Urothelium cell line (cell line): ENCODE data around the gene WNT7B.

Experiments used
- DNase-seq: peaks from one replicate; pipeline ENCODE4 v3.0.0; 2011; ENCODE audit warnings: low spot score, mixed read lengths
- FAIRE-seq: peaks from 2 replicates; lab custom pipeline; 2011; peaks lifted over from hg19 to GRCh38; lab: Jason Lieb, UNC

Gene WNT7B

DNA sequence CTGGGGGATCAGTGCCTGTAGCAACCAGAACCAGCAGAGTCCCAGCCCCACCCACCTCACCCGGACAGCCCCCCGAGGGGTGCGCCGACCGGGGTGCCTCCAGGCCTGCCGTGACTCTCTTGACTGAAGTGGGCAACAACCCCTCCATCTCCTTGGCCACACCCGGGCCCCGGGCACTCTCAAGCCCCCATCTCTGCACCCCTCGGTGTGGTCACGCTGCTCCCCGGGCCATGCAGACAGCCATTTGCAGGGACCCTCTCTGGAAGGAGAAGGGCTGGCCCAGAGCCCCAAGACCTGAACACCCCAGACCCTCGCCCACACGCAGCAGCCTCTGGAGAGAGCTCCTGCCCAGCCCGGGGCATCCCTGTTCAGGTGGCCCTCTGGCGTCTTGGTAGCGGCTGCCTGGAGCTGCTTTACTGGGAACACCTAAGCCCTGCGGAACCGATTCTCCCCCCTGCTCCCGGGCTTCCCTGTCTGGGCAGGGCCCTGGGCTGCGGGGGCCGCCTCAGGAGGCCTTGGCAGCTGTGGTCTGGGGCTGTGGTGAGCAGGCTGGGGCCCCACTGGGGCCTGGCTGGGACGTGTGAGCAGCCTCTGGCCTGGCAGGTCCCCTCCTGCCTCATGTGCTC lies 84.9 kb downstream of the WNT7B start:
- no peak for FAIRE-seq
- DNase-seq: no peak

DNA sequence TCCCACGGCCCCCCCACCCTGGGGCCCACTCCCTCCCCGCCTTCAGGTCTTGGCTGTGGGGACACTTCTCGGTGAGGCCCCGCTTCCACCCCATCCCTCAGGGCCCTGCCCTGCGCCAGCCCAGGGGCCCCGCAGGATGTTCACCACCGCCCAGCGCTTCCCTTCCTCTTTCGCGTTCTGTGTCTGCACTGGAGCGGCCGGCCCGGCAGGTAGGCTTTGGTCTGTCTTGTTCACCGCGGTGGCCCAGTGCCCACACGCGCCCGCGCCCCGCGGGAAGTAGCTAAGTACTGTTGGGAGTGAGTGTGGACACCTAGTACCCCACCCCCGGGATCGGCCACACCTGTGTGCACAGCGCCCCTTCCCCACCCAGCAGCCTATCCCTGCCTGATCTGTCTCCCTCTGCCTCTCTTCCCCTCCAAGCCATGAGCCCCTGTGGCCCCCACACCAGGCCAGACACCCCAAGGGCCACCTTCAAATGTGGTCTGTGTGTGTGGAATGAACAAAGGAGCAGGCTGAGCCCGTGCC lies 85.4 kb downstream of the WNT7B start:
- DNase-seq: no peak
- FAIRE-seq: no peak

DNA sequence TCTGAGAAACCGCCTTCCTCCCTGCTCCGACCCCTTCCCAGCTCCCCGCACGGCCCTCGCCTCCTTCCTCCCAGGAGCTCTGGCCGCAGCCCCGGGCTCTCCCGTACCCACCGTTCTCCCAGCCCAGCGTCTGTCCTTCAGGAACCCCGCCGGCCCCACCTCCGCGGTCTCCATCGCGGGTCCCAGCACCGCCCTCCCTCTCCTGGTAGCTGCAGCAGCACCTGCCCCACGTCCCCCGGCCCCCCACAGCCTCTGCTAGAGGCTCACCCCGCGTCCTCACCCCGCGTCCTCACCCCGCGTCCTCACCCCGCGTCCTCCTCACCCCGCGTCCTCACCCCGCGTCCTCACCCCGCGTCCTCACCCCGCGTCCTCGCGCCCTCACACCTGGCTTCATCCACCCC lies 85.9 kb downstream of the WNT7B start:
- DNase-seq (no peak), FAIRE-seq (no peak)

DNA sequence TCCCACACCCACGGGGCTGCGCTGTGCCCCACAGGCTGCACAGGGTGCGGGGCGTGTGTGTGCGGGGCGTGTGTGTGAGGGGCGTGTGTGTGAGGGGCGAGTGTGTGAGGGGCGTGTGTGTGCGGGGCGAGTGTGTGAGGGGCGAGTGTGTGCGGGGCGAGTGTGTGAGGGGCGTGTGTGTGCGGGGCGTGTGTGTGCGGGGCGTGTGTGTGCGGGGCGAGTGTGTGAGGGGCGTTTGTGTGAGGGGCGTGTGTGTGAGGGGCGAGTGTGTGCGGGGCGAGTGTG lies 86.7 kb downstream of the WNT7B start:
- DNase-seq (no peak), FAIRE-seq (no peak)

DNA sequence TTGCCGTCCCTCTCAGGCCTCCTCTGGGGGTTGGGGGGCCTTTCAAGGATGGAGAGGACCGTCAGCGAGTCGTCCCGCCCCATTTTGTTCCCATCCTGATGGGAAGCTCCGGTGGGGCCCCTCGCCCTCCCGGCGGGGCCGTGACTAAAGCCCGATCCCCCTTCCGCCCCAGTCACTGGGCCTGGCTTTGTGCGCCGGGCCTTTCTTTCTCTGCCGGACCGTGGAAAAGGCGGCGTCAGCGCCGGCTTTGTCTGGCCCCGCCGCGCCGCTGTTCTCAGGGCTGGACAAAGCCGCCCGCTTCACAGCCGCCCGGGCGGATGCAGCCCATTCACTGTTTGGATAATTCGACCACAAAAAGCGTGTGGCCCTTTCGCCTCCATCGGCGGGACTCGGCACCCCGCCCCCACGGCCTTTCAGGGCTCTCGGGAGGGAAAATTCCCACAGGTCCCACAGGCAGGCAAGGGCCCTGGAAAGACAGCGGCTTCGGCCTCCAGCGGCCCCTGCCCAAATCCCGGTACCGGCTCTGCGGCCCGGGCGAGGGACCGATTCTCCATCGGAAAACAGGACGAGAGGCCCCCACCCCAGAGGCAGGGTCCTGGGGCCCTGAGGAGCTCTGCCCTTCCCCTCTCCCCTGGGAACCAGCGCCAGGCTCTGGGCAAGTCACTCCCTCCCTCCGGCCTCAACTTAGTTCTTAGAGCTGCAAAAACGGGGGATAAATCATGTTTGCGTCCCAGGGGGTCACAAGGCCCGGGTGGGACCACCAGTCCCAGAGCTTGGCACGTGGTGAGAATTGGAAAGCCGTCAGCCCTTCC lies 87.2 kb downstream of the WNT7B start:
- FAIRE-seq (no peak), DNase-seq (no peak)

- DNase-seq (no peak), FAIRE-seq (no peak)
Measured at GRCh38 chr22:45889093-45889538, 87.8 kb downstream of the WNT7B start.

DNA sequence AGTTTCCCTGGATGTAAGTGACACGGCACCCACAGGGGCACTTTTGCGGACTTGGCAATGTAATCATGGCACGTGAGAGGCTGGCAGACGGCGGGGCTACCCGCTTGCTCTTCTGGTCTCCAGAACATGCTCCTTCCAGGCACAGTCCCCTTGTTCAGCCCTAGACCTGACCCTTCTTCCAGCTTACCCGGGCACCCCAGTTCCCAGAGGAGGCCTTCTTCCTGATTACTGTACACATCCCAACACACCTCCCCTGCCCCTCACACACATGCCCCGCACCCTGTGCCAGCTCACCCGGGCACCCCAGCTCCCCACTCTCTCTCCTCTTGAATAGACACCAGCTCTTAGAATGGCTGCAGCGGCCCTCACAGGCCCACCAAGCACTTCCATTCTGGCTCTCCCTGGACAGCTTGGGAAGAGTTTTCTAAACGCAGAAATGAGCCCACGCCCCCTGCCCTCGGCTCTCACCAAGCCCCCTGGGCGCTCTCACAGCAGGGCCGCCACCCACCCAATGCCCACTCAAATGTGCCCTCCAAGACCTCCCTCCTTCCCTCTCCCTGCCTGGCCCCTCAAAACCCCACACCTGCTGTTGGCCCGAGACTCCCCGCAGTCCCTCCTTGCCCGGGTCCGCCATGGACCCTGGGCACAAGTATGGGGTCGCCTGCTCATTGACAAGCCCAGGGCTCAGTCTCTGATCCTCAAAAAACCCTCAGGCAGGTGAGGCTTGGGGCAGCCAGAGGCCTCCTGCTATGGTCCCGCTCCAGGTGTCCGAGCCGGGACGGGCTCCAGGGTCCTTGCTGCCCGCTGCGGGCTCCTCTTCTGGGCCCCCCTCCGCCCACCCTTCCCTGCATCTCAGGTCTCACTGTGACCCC lies 88.5 kb downstream of the WNT7B start:
- DNase-seq (no peak), FAIRE-seq (no peak)

- FAIRE-seq: peak; percentile 96
Measured at GRCh38 chr22:45887202-45888131, 89.5 kb downstream of the WNT7B start.

DNA sequence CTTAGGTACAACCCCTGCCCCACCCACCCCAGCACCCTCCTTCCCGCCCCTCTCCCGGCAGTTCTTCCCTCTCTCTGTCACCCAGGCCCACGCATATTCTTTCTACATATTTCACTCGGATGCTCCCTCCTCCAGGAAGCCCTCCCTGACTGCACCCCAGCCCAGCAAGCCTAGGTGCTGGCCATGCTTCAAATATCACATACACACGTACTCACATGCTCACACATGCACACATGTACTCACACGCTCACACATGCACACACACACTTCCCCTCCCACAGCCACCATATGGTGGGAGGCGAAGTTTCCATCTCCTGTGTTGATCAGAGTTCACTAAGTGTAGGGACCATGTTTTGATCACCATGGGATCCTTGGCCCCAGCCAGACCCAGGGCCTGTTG lies 90.4 kb downstream of the WNT7B start:
- DNase-seq (no peak), FAIRE-seq (peak; percentile 37)

More at GRCh38 chr22:45887202-45888131, 89.5 kb downstream of the WNT7B start:
- no peak for DNase-seq

- FAIRE-seq: no peak
- DNase-seq: no peak
Measured at GRCh38 chr22:45885941-45886395, 91.0 kb downstream of the WNT7B start.

DNA sequence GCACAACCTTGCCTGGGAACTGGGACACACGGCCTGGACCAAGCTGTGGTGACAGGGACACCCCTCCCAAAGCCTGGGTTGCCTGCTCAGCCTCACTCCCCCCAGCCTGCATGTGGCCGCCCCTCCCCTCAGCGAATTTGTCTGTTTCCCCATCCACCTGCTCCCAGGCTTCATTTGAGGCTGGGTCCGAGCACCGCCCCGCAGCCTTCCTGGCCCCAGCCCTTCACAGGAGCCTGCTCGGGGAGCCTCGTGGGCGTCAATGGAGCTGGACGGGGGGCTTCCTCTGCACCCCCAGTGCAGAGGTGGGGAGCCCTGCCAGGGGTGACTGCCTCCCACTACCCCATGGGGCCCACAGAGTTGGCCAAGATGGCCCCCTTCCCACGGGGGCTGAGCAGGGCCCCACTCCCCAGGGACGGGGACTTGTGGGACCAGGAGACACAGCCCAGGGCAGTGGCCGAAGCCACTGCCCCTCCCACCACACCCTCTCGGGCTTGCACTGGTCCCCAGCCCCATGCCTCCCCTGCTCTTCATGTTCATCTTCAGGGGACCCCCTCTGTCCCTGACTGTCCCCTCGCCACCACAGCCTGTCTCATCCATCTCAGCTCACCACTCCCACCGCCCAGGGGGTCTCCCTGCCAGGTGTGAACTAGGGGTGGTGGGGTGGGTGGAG lies 91.7 kb downstream of the WNT7B start:
- no peak for FAIRE-seq
- DNase-seq: no peak

DNA sequence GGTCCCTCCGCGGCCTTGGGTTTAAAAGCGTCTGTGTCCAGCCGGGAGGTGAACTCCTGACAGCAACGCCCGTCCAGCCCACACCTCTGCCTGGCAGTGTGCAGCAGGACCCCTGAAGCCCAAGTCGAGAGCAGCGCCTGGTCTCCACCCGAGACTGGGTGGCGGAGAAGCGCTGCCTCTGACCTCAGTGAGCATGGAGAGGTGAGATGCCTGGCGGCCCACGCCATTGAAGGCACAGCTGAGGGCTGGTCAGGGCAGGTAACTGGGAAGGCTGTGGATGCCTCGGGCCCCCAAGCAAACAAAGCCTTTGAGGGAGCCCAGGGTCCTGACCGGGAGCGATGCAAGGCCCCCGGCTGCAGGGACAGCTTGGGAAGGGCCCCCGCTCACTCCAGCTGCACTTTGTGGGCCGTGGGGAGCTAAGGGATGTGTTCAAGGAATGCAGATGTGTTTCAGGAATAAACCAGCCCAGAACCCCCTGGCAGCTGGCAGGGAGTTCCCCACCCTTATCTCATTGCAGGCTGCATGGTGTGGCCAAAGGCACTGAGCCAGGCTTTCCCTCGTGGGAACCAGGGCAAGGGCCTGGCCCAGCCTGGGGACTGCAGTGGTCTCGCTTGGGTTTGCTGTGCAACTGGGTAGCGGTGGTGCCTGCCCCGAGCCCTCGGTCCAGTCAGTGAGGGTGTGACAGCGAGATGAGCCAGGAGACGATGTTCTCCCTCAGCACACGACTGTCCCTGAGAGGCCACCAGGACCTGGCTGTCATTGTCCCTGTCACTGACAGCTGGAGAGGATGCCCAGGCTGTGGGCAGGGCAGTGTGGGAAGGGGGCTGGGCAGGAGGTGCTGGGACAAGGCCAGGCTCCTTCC lies 92.5 kb downstream of the WNT7B start:
- FAIRE-seq: no peak
- DNase-seq: no peak

DNA sequence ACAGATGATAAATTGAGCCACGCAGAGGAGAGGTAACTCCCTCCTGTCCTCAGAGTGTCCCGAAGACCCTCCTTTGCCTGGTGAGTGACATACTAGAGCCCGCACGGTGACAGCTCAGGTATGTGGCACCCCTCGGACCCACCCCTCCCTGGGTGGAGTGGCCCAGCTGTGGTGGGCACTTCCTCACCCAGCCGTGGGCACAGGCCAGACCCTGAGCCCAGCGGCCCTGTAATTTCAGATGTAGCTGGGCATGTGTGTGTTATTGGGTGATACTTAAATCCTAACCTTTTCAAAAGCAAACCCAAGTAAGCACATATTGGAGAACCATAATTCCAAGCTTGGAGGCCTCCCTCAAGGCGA lies 93.2 kb downstream of the WNT7B start:
- no peak for FAIRE-seq

GRCh38 chr22:45882881-45883810 lies 93.8 kb downstream of the WNT7B start:
- FAIRE-seq (no peak), DNase-seq (no peak)

More for the DNA sequence above, 93.2 kb downstream of the WNT7B start:
- no peak for DNase-seq

GRCh38 chr22:45881524-45881875 lies 95.5 kb downstream of the WNT7B start:
- DNase-seq (no peak), FAIRE-seq (no peak)

- FAIRE-seq: no peak
- no peak for DNase-seq
Measured at GRCh38 chr22:45880716-45881523, 96.0 kb downstream of the WNT7B start.
